HepG2 (cell line): Measurements from ENCODE around the gene ZNF385B. TPM values are rescaled to one million over a fixed set of nuclear protein-coding genes. Genes with fewer than 3 reads are reported as not detected.

ENCODE experiments used
- ARNT ChIP-seq: fragments of 450-650 bp; IDR thresholded peaks from 2 replicates; pipeline ENCODE4 v1.6.1; 2017
- CBFB ChIP-seq: sonication (generic); formaldehyde crosslinking; IDR thresholded peaks from 2 replicates; pipeline ENCODE4 v1.4.0; 2020; ENCODE audit warnings: missing genetic modification reagents
- CEBPB ChIP-seq: IDR thresholded peaks from 2 replicates; pipeline ENCODE4 v1.6.1; 2011; ENCODE audit warnings: low read depth, low read length, improper control_type of control experiment, borderline replicate concordance
- DMAP1 ChIP-seq: IDR thresholded peaks from 2 replicates; pipeline ENCODE4 v1.6.1; 2016
- PATZ1 ChIP-seq: sonication (generic); formaldehyde crosslinking; IDR thresholded peaks from 2 replicates; pipeline ENCODE4 v1.4.0; 2020; ENCODE audit warnings: missing genetic modification reagents
- RERE ChIP-seq: IDR thresholded peaks from 2 replicates; pipeline ENCODE4 v1.6.1; 2016; ENCODE audit warnings: low read depth, missing genetic modification reagents, missing compliant biosample characterization
- SRSF1 ChIP-seq: fragments of 200-400 bp; formaldehyde crosslinking; optimal IDR thresholded peaks from 2 replicates; pipeline ENCODE3; 2017; ENCODE audit warnings: mild to moderate bottlenecking, low read depth, low read length, moderate library complexity
- SUZ12 ChIP-seq: fragments of 150-350 bp; IDR thresholded peaks from 2 replicates; pipeline ENCODE4 v1.6.1; 2014; ENCODE audit warnings: low read depth, low read length
- TFAP4 ChIP-seq: sonication (generic); IDR thresholded peaks from 2 replicates; pipeline ENCODE4 v1.6.1; 2016; ENCODE audit warnings: low read depth, borderline replicate concordance
- ZBTB44 ChIP-seq: sonication (generic); formaldehyde crosslinking; IDR thresholded peaks from 2 replicates; pipeline ENCODE4 v1.4.0; 2020; ENCODE audit warnings: missing genetic modification reagents
- ZFP82 ChIP-seq: sonication (generic); formaldehyde crosslinking; IDR thresholded peaks from 2 replicates; pipeline ENCODE4 v1.5.1; 2020; ENCODE audit warnings: mild to moderate bottlenecking, missing genetic modification reagents, borderline replicate concordance
- ZNF225 ChIP-seq: sonication (generic); formaldehyde crosslinking; IDR thresholded peaks from 2 replicates; pipeline ENCODE4 v1.4.0; 2020; ENCODE audit warnings: mild to moderate bottlenecking, missing genetic modification reagents
- ZNF274 ChIP-seq: sonication (generic); formaldehyde crosslinking; IDR thresholded peaks from 2 replicates; pipeline ENCODE4 v1.5.1; 2020; ENCODE audit warnings: mild to moderate bottlenecking, missing genetic modification reagents
- ZNF652 ChIP-seq: IDR thresholded peaks from 2 replicates; pipeline ENCODE4 v1.6.1; 2016; ENCODE audit warnings: low read depth, borderline replicate concordance
- polyA plus RNA-seq, 8 experiments: library from polyadenylated mRNA; depleted of rRNA in 3 of 8; stranded (reverse) in 7 of 8; unstranded in 1 of 8; fragments of >200 nt; fragmentation: Illumina TruSeq in 4 of 8; extraction: Trizol in 4 of 8; gene quantifications; 2 replicates each; pipeline versions ENCODE4 v1.2.1 to v1.2.3, GENCODE V29; 2011 to 2016; ENCODE audit warnings: low read depth in 4 of 8, missing spikeins in 1 of 8, mixed read lengths in 1 of 8; ENCODE audit not compliant: insufficient read depth in 1 of 8
- total RNA-seq, 5 experiments: library from RNA; depleted of rRNA; stranded (reverse); fragments of >200 nt; fragmentation: Illumina TruSeq; extraction: Trizol; gene quantifications; 2 replicates each; pipeline ENCODE4 v1.2.3, GENCODE V29; 2016; ENCODE audit warnings: low read depth in 1 of 5
- TF ChIP-seq, protein P1 (sequence below): sonication (generic); formaldehyde crosslinking; IDR thresholded peaks from 2 replicates; pipeline ENCODE4 v1.5.0; 2020; ENCODE audit warnings: mild to moderate bottlenecking, low read depth, missing genetic modification reagents, borderline replicate concordance
- TF ChIP-seq, protein P2 (sequence below): fragments of 450-650 bp; IDR thresholded peaks from 2 replicates; pipeline ENCODE4 v1.6.1; 2016

The ZNF385B gene
- total and polyA plus RNA-seq, 2 of the 13 experiments (the other 11 are each of a cell fraction or from before 2014, with no cell fraction given), result 3.3 to 6.7 TPM

- TF ChIP-seq, protein P1, sequence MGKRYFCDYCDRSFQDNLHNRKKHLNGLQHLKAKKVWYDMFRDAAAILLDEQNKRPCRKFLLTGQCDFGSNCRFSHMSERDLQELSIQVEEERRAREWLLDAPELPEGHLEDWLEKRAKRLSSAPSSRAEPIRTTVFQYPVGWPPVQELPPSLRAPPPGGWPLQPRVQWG (CRISPR knock-in tag), result no peak
- no peak for TF ChIP-seq SRSF1
- no peak for TF ChIP-seq CEBPB
- no peak for TF ChIP-seq ZBTB44 (CRISPR knock-in tag)
- peak; percentile 11; the same call in 1 of the 2 replicates for TF ChIP-seq TFAP4
- TF ChIP-seq, protein P2, sequence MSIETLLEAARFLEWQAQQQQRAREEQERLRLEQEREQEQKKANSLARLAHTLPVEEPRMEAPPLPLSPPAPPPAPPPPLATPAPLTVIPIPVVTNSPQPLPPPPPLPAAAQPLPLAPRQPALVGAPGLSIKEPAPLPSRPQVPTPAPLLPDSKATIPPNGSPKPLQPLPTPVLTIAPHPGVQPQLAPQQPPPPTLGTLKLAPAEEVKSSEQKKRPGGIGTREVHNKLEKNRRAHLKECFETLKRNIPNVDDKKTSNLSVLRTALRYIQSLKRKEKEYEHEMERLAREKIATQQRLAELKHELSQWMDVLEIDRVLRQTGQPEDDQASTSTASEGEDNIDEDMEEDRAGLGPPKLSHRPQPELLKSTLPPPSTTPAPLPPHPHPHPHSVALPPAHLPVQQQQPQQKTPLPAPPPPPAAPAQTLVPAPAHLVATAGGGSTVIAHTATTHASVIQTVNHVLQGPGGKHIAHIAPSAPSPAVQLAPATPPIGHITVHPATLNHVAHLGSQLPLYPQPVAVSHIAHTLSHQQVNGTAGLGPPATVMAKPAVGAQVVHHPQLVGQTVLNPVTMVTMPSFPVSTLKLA, result no peak
- TF ChIP-seq DMAP1 (CRISPR knock-in tag), result 0 out of 2 replicates have a peak, but pooled peaks have one; percentile 38
- no peak for TF ChIP-seq RERE (CRISPR knock-in tag)
- TF ChIP-seq PATZ1, result no peak; the same call in 1 of the 2 replicates
- no peak for TF ChIP-seq ZNF225 (CRISPR knock-in tag)
- TF ChIP-seq ZNF652 (CRISPR knock-in tag), result no peak
- no peak for TF ChIP-seq CBFB
- TF ChIP-seq ARNT, result no peak
- no peak for TF ChIP-seq SUZ12
- TF ChIP-seq ZNF274 (CRISPR knock-in tag), result no peak
- TF ChIP-seq ZFP82, result no peak
These were observed 280.9 kb downstream of the ZNF385B start (continued) for GRCh38 chr2:179580378-179581146.
